BE2C (cell line): ENCODE measurements around the gene IGSF9.

Source experiments
- DNase-seq: peaks from one replicate; pipeline ENCODE4 v3.0.0-alpha.2; 2020
- H3K27me3 ChIP-seq: fragments of 250-450 bp; sonication (Bioruptor Pico); 2 replicates; pipeline ENCODE4 v1.5.1; 2020; ENCODE audit warnings: mild to moderate bottlenecking
- H3K36me3 ChIP-seq: fragments of 250-450 bp; sonication (Bioruptor Pico); 2 replicates; pipeline ENCODE4 v1.5.1; 2020; ENCODE audit warnings: mild to moderate bottlenecking
- H3K4me1 ChIP-seq: fragments of 250-450 bp; sonication (Bioruptor Pico); 2 replicates; pipeline ENCODE4 v1.5.1; 2020
- H3K4me3 ChIP-seq: 2 replicates; pipeline ENCODE4 v1.5.1; 2011; ENCODE audit warnings: low read depth, low read length
- H3K9me3 ChIP-seq: fragments of 250-450 bp; sonication (Bioruptor Pico); 2 replicates; pipeline ENCODE4 v1.5.1; 2020
- CTCF ChIP-seq: IDR thresholded peaks from 2 replicates; pipeline ENCODE4 v1.5.1; 2012; ENCODE audit warnings: mild to moderate bottlenecking, low read depth, low read length

Gene IGSF9

DNA sequence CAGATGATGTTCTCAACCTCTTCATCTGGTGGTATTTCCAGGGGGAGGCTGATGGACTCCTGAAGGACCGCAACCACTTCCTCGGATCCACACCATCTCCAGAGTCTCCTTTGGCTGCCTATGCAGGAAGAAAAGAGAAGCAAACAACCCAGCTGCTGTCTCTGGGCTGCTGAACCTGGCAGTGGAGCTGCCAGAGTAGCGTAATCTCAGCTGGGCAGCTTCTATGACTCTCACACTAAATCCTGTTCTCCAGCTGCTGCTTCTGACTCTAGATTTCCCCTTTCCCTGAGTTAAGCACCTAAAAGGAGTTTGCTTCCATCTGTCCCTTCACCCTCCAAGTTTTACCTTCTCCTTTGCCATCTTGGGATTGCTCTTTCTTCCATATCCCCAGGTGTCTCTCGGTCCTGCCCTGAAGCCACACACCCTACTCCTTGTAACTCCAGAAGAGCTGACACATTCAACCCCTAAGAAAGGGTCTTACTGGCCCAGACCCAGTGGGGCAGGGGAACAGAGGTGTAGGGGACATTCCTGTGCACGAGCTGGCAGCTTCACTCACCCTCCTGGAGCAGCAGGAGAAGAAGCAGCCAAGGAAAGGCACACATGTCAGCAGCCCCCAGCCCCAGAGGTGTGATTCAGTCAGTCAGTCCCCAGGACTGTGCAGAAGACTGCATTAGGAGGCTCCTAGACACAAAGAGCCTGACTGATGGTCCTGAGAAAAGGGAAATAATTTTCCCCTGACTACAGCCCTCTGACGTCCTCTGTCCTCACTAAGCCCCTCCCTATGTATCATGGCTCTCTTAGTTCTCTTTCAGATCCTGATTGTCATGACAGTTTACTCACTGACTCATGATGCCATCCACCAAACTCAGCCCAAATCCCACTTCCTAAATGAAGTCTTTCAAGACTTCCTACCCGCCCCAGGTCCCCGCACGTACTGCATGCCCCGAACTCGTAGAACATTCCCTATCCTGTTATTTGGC, 8.4 kb upstream of the IGSF9 start, which contains the start of gene SLAMF9:
TSS of gene SLAMF9 (minus strand) at position 702 of the 980 bp plus-strand sequence. CDS start at position 602, 100 bp downstream.
- Histone ChIP-seq H3K36me3 (no peaks in the 10 kb centered on the region), H3K9me3 (no peaks in the 10 kb centered on the region)
- DNase-seq = no peak

DNA sequence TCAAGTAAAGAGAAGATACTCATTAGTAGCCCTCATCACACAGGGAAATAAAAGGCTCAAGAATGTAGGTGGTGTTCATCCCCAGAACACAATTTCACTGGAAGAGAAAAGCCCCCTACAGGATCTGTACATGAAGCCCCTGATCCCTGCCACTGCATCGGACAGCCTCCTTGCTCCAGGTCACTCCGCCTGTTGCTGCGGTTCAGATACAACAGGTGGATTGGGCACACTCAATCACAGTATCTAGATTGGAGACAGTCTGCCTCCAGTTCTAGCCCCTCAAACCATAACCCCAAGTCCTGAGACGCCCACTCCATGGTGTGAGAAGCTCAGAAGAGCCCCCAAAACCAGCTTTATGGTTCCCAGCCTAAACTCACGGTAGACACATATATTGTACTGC, 7.5 kb upstream of the IGSF9 start:
- no peaks in the 10 kb centered on the region for H3K4me1 ChIP-seq
- H3K4me3 ChIP-seq = no peak overlapping the region
- H3K27me3 ChIP-seq = no peaks in the 10 kb centered on the region
- no peaks in the 10 kb centered on the region for H3K36me3 ChIP-seq
- no peak for DNase-seq
- no peak for TF ChIP-seq CTCF
- no peaks in the 10 kb centered on the region for H3K9me3 ChIP-seq

More for the DNA sequence above, 8.4 kb upstream of the IGSF9 start, which contains the start of gene SLAMF9:
- TF ChIP-seq CTCF = no peak
- H3K4me3 ChIP-seq = no peak within 1 kb of the TSS
- H3K27me3 ChIP-seq = no peaks in the 10 kb centered on the region
- H3K4me1 ChIP-seq = no peaks in the 10 kb centered on the region

DNA sequence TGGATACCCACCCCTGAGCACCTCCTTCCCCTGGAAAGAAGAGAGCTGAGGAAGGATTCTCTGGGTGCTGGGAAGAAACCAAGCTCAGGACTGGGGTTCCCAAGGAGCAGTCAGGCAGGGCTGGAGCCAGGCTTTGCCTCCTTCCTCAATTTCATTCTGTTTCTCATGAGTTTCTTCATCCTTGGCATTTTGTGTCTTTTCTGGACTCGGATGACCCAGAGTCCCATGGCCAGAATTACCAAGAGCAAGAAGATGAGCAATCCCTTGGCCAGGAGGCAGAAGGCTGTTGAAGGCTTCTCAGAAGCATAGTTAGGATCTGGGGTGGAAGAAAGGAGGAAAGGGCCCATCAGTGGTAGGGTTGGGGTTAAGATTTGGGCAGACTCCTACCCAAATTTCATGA, 6.1 kb upstream of the IGSF9 start:
- DNase-seq = no peak
- no peaks in the 10 kb centered on the region for H3K4me1 ChIP-seq
- no peaks in the 10 kb centered on the region for H3K36me3 ChIP-seq
- no peaks in the 10 kb centered on the region for H3K27me3 ChIP-seq
- H3K4me3 ChIP-seq = no peak overlapping the region
- no peak for TF ChIP-seq CTCF
- H3K9me3 ChIP-seq = no peaks in the 10 kb centered on the region

GRCh38 chr1:159951016-159951415, 5.6 kb upstream of the IGSF9 start:
- H3K4me3 ChIP-seq = no peak overlapping the region
- no peaks in the 10 kb centered on the region for H3K9me3 ChIP-seq
- H3K27me3 ChIP-seq = no peaks in the 10 kb centered on the region
- no peaks in the 10 kb centered on the region for H3K36me3 ChIP-seq
- no peak for DNase-seq
- TF ChIP-seq CTCF = no peak
- peaks cover 2% of the 10 kb centered on the region; the same call in 1 of the 2 replicates for H3K4me1 ChIP-seq

DNA sequence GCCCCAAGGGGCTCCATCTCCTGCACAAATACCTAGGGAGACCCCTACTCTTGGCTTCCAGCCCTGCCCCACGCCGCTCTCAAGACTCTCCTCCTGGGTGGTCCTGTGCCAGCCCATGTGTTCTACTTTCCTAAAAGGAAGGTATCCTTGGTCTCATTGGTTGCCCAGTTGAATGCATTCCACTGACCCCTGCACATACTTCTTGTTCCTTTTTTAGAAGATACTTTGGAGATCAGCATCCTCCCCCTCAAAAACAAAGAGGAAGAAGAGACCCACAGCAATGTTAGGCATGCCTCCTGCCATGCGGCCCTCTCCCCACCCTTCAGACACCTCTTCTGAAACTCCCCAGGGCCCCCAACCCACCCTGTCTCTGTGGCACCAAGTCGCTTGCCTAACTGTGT, 4.6 kb upstream of the IGSF9 start:
- no peak for DNase-seq
- Histone ChIP-seq H3K27me3 (no peaks in the 10 kb centered on the region), H3K36me3 (no peaks in the 10 kb centered on the region), H3K4me3 (no peak overlapping the region), H3K4me1 (peaks cover 2% of the 10 kb centered on the region; the same call in 1 of the 2 replicates), H3K9me3 (no peaks in the 10 kb centered on the region)
- no peak for TF ChIP-seq CTCF

GRCh38 chr1:159949123-159949522, 3.7 kb upstream of the IGSF9 start:
- no peak for TF ChIP-seq CTCF
- H3K4me1 ChIP-seq = peaks cover 2% of the 10 kb centered on the region; the same call in 1 of the 2 replicates
- H3K36me3 ChIP-seq = no peaks in the 10 kb centered on the region
- H3K27me3 ChIP-seq = no peaks in the 10 kb centered on the region
- no peak overlapping the region for H3K4me3 ChIP-seq
- H3K9me3 ChIP-seq = no peaks in the 10 kb centered on the region
- no peak for DNase-seq
